Left ventricle myocardium inferior (tissue), 1 donor: ENCODE measurements around the gene HSD17B14. TPM values are rescaled to one million over a fixed set of nuclear protein-coding genes. Genes with fewer than 3 reads are reported as not detected.
"Not testable (repeated sequence)": the region's sequence is repeated elsewhere in the genome, so short reads cannot be mapped to it uniquely, and the experiment has no call there.

ENCODE experiments used
- DNase-seq: peaks from one replicate; pipeline ENCODE4 v3.0.0-alpha.2; 2020
- H3K27ac ChIP-seq: fragments of 200-600 bp; replicated peaks from 2 replicates; pipeline ENCODE4 v1.8.0; 2021
- H3K27me3 ChIP-seq: fragments of 200-600 bp; 2 replicates; pipeline ENCODE4 v1.8.0; 2021; ENCODE audit warnings: low read depth
- H3K36me3 ChIP-seq: fragments of 200-600 bp; 2 replicates; pipeline ENCODE4 v1.8.0; 2021
- H3K4me1 ChIP-seq: fragments of 200-600 bp; 2 replicates; pipeline ENCODE4 v1.8.0; 2021
- H3K4me3 ChIP-seq: fragments of 200-600 bp; 2 replicates; pipeline ENCODE4 v1.8.0; 2021; ENCODE audit warnings: mild to moderate bottlenecking, moderate library complexity
- H3K9me3 ChIP-seq: fragments of 200-600 bp; replicated peaks from 2 replicates; pipeline ENCODE4 v1.8.0; 2021
- CTCF ChIP-seq: fragments of 200-600 bp; IDR thresholded peaks from 2 replicates; pipeline ENCODE4 v1.8.0; 2021; ENCODE audit warnings: antibody characterized with exemption, mild to moderate bottlenecking, borderline replicate concordance
- intact Hi-C: fragments of 100-400 bp; cut with micrococcal nuclease; formaldehyde crosslinking; loops from one replicate; pipeline ENCODE4 v1.11.0; 2022
- total RNA-seq: library from RNA; stranded (reverse); fragmentation: NEBNext Ultra II Directional; extraction: Animal tissue kit (Norgen Biotek cat#: 25700); gene quantifications from one replicate; pipeline ENCODE4 v1.2.1, GENCODE V29; 2021
- donor health status: DM: no; HTN: yes; CAD: no; lungs with severe emphysema.

Gene HSD17B14
- total RNA-seq, 1 donor from 2014 or later: 1.8 TPM

- H3K27ac ChIP-seq: no peak overlapping the region
- no peak overlapping the region for H3K4me3 ChIP-seq
- no peaks in the 10 kb centered on the region for H3K36me3 ChIP-seq
- peaks cover 19% of the 10 kb centered on the region for H3K4me1 ChIP-seq
- no peak for DNase-seq
- no peaks in the 10 kb centered on the region for H3K9me3 ChIP-seq
- H3K27me3 ChIP-seq: no peaks in the 10 kb centered on the region
- intact Hi-C loops: no loop called here
- no peak for TF ChIP-seq CTCF
Observed at GRCh38 chr19:48768994-48769713, 67.1 kb downstream of the HSD17B14 start.

GRCh38 chr19:48768171-48768753 is 68.0 kb downstream of the HSD17B14 start:
- intact Hi-C loops, H3K27me3 ChIP-seq, H3K36me3 ChIP-seq, H3K27ac ChIP-seq, H3K4me3 ChIP-seq, DNase-seq, H3K9me3 ChIP-seq: not testable (repeated sequence)
- peaks cover 19% of the 10 kb centered on the region for H3K4me1 ChIP-seq

- intact Hi-C loops, H3K4me3 ChIP-seq, H3K27me3 ChIP-seq, DNase-seq, H3K36me3 ChIP-seq, H3K4me1 ChIP-seq, H3K27ac ChIP-seq, H3K9me3 ChIP-seq: not testable (repeated sequence)
Observed at GRCh38 chr19:48765816-48766215, 70.5 kb downstream of the HSD17B14 start.

Other genes with a start within 250 kb of the HSD17B14 start
- not detected for gene SPACA4, start 229.7 kb downstream of the HSD17B14 start, total RNA-seq
- not detected for gene FAM83E, start 221.4 kb downstream of the HSD17B14 start, total RNA-seq
- gene RPL18, start 217.3 kb downstream of the HSD17B14 start, total RNA-seq: 530 TPM
- 8.0 TPM for gene SPHK2, start 217.0 kb downstream of the HSD17B14 start, total RNA-seq
- gene DBP, start 199.1 kb downstream of the HSD17B14 start, total RNA-seq: 7.9 TPM
- 4.5 TPM for gene CA11, start 190.3 kb downstream of the HSD17B14 start, total RNA-seq
- 0.11 TPM for gene NTN5, start 163.5 kb downstream of the HSD17B14 start, total RNA-seq
- gene FUT2, start 140.5 kb downstream of the HSD17B14 start, total RNA-seq: not detected
- 1.8 TPM for gene MAMSTR, start 116.8 kb downstream of the HSD17B14 start, total RNA-seq
- 13.9 TPM for gene RASIP1, start 95.9 kb downstream of the HSD17B14 start, total RNA-seq
- 0.60 TPM for gene IZUMO1, start 89.6 kb downstream of the HSD17B14 start, total RNA-seq
- gene FUT1, start 83.8 kb downstream of the HSD17B14 start, total RNA-seq: 1.8 TPM
- gene FGF21, start 81.0 kb downstream of the HSD17B14 start, total RNA-seq: not detected
- 70.8 TPM for gene BCAT2, start 25.5 kb downstream of the HSD17B14 start, total RNA-seq
- gene PLEKHA4, start 32.1 kb upstream of the HSD17B14 start, total RNA-seq: 24.7 TPM
- gene PPP1R15A, start 35.9 kb upstream of the HSD17B14 start, total RNA-seq: 76.4 TPM
- gene TULP2, start 62.3 kb upstream of the HSD17B14 start, total RNA-seq: 0.55 TPM
- gene NUCB1, start 63.8 kb upstream of the HSD17B14 start, total RNA-seq: 221 TPM
- gene DHDH, start 97.2 kb upstream of the HSD17B14 start, total RNA-seq: not detected
- gene BAX, start 118.4 kb upstream of the HSD17B14 start, total RNA-seq: 25.5 TPM
- gene FTL, start 128.8 kb upstream of the HSD17B14 start, total RNA-seq: 834 TPM
- gene GYS1, start 156.8 kb upstream of the HSD17B14 start, total RNA-seq: 138 TPM
- gene RUVBL2, start 157.4 kb upstream of the HSD17B14 start, total RNA-seq: 44.4 TPM
- gene LHB, start 180.6 kb upstream of the HSD17B14 start, total RNA-seq: not detected
- gene CGB3, start 187.8 kb upstream of the HSD17B14 start, total RNA-seq: not detected
- gene CGB2, start 195.4 kb upstream of the HSD17B14 start, total RNA-seq: not detected
- gene CGB1, start 200.4 kb upstream of the HSD17B14 start, total RNA-seq: not detected
- gene CGB5, start 207.4 kb upstream of the HSD17B14 start, total RNA-seq: not detected
- not detected for gene CGB8, start 212.6 kb upstream of the HSD17B14 start, total RNA-seq
- not detected for gene CGB7, start 221.3 kb upstream of the HSD17B14 start, total RNA-seq
- gene NTF4, start 228.3 kb upstream of the HSD17B14 start, total RNA-seq: not detected
- gene KCNA7, start 236.2 kb upstream of the HSD17B14 start, total RNA-seq: 0.66 TPM
- 115 TPM for gene SNRNP70, start 249.0 kb upstream of the HSD17B14 start, total RNA-seq